NCI-H345 (cell line): ENCODE results near the gene AGPAT2.
"Not testable (repeated sequence)": the region's sequence is repeated elsewhere in the genome, so short reads cannot be mapped to it uniquely, and the experiment has no call there.

Experiments used
- DNase-seq: peaks from one replicate; lab custom pipeline; 2025; lab: John Stamatoyannopoulos, UW

The AGPAT2 gene

DNA sequence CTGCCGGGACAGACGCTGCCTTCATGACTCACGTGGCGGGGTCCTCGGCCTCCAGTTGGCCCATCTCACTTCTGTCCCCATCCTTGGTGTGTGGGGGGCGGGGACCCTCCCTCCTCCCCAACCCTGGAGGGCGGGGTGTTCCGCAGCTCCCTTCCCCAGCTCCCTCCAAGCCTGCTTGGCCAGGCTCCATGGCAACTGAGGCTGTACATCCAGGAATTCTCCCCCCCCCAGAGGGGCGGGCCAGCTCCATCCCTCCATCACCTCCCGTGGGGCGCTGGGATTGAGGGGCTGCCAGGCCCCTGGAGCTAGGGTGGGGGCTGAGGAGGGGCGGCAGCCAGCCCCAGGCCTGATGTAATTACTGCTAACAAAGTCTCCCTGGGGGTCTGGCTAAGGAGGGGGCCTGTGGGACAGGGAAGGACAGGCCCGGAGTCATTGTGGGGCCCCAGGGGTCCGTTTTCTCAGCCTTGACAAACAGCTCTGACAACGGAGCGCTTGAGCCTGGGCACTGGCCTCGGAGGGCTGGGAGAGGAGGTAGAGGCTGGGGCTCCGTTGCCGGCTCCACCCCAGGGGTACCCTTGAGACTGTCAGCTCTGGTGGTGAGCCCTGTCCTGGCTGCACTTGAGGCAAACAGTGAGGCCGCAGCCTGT lies 33.1 kb upstream of the AGPAT2 start:
- DNase-seq, result peak; percentile 49

DNA sequence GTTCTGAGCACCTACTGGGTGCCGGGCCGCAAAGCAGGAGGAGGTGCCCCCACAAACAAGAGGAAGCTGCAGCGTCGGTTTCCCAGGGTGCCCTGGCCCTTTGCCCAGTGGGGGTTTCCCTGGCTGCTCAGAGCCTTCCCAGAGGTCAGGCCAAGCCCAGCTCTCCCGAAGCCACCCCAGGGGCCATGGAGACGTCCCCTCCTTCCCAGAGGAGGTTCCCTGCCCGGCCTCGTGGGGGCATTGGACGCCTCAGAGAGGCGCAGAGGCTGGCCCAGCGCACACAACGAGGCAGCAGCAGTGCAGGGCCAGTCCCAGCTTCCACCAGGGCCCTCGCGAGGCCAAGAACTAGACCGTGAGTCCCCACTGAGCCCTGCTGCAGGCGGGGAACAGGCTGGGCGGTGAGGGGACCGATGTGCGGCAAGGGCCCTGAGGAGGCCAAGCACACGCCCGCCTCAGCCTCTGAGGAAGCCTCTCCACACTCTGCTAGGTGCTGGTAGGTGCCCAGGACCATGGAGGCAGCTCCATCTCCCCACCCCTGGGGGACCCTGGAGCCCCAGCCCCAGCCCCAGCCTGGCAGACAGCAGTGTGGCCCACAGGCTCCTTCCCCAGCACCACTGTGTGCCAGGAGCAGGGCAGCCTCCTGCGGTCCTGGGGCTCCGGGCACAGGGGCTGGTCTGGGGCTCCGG lies 32.1 kb upstream of the AGPAT2 start:
- no peak for DNase-seq

DNA sequence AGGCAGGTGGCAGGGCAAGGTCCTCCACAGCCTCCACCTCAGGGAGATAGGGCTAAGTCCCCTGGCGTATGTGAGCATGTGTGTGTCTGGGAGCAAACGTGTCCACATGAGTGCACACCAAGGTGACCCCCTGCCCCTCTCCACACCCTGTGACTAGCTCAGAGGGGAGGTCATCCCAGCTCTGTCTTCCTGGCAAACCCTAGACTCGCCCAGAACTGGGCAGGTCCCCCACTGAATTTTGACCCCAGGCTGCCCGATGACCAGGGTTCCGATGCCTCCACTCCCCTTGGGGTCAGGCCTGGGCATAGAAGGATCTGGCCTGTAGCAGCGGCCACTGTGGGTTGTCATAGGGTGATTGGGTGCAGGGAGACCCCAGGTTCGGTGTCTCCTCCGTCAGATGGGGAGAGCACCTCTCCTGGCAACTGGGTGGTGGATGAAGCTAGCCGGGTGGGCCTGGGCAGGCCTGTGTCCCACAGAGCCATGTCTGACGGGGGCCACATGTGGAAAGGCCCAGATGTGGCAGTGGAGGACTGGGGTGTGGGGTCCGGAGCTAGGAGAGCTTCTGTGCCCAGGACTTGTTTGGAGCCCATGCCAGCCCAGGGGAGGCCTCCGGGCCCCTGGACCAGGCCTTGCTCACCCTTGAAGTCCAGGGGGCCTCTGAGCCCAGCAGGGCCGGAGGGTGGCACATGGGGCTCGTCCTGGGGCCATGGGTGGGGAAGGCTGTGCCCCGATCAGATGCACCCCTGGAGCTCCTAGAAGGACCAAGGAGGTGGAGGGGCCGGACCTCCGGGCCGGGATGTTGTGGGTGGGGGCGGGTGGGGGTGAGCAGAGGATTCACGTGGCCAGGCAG lies 31.3 kb upstream of the AGPAT2 start:
- DNase-seq, result no peak

DNA sequence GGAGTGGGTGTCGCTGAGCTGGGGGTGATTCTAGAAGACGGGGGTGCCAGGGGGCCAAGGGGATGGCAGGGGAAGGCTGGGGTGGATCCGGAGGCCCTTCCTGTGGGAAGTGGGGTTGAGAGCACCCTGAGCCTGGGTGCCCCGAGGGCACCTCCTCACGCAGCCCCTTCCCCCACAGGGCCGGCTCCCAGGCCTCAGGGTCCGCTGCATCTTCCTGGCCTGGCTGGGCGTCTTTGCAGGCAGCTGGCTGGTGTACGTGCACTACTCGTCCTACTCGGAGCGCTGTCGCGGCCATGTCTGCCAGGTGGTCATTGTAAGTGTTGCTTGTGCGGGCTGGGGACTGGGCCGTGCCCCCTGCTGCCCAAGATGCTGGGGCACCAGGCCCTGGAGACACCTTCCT lies 30.1 kb upstream of the AGPAT2 start:
- no peak for DNase-seq

DNA sequence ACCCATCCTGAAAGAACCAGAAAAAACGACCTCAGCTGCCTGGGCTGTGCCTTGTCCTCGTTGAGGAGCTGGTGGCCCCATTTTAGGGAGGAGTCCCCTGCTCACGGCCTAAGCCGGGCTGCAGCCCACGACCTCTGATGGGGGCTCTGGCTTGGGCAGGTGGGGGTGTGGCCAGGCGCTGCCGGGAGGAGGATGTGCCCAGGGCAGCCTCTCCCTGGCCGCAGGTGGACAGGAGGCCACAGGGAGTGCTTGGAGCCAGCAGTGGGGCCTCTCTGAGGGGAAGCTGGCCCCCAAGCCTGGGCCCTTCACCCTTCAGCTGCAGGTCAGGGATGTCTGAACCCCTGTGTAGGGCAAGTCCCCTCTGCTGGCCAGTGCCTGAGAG lies 27.6 kb upstream of the AGPAT2 start:
- DNase-seq, result no peak

DNA sequence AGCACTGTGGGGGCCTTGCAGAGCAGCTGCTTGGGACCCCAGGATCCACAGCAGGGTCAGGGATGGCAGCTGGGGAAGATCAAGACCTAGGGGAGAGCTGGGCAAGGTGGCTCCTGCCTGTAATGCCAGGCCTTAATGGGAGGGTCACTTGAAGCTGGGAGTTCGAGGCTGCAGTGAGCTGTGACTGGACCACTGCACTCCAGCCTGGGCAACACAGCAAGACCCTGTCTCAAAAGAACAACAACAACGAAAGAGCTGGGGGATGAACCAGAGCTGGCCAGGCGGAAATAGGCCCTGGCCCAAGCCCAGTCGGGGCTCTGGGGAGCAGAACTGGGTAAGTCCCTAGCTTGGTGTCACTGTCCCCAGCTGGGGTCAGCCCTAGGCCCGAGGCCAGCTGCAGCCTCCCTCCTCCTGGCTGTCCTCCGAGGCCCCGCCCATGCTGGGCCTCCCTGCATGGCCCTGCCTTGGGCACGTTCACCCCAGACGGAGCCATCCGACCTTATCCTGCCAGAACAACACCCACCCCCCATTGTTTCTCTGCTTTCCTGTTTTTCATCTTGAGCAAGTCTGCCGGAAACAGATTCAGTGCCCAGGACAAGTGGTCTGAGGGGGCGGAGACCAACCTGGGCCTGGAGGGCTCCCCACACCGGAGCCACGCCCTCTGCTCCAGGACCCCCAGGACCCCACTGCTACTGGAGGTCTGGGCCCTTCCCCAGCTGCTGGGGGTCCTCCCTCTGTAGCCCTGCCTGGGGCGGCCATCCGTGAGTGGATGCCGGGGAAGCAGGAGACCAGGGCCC lies 27.0 kb upstream of the AGPAT2 start:
- no peak for DNase-seq

DNA sequence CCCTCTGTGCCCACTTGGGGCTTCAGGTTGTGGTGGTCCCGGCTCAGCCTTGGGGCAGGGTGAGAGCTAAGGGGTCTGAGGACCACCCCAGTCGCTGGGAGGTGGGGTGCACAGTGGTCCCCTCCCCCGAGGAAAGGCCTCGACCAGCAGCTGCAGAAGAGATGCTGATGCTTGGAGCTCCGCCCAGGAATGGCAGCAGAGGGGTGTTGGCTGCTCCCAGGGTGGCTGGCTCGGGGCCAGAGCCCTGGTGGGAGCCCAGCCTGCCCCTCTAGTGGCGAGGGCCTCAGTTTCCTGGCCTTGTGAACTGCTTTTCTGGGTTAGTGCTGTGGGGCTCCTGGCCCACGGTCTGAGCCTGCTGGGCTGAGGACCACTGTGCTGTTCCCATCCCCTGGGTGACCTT lies 26.3 kb upstream of the AGPAT2 start:
- peak; percentile 63 for DNase-seq

DNA sequence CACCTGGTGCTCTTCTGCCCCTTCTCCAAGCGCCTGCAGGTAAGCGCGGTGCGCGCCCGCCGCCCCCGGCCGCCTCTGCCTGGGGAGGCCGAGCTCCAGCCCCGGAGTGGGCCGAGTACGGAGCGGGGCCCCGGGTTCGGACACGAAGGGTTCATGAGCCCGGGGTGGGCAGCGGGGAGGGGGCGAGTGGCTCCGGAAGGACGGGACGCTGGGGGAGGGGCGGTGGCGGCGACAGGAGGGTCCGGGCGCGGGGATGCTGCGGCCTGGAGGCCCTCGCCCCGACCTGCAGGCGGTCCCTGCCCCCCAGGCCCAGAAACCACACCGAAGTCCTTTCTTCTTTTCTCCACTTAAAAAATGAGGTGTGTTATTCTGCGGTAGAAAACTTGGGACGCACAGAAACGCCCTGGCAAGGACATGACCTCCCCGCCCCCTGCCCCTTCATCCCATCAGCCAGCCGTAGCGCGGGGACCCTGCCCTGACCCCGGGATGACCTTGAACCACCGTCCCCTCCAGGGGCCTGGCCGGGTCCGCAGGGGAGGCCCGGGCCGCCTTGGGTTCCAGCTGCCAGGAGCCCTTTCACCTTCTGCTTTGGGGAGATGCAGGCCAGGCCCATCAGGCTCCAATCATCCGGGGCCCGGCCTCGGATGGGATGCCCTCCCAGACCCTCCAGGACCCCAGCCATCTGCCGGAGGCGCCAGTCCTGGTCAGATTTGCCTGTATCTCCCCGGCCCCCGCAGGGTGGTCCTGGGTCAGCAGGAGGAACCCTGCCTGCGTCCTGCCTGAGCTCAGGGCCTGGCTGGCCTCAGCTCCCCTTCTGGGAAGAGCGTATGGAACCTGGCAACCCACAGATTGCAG lies 25.7 kb upstream of the AGPAT2 start:
- DNase-seq, result no peak

DNA sequence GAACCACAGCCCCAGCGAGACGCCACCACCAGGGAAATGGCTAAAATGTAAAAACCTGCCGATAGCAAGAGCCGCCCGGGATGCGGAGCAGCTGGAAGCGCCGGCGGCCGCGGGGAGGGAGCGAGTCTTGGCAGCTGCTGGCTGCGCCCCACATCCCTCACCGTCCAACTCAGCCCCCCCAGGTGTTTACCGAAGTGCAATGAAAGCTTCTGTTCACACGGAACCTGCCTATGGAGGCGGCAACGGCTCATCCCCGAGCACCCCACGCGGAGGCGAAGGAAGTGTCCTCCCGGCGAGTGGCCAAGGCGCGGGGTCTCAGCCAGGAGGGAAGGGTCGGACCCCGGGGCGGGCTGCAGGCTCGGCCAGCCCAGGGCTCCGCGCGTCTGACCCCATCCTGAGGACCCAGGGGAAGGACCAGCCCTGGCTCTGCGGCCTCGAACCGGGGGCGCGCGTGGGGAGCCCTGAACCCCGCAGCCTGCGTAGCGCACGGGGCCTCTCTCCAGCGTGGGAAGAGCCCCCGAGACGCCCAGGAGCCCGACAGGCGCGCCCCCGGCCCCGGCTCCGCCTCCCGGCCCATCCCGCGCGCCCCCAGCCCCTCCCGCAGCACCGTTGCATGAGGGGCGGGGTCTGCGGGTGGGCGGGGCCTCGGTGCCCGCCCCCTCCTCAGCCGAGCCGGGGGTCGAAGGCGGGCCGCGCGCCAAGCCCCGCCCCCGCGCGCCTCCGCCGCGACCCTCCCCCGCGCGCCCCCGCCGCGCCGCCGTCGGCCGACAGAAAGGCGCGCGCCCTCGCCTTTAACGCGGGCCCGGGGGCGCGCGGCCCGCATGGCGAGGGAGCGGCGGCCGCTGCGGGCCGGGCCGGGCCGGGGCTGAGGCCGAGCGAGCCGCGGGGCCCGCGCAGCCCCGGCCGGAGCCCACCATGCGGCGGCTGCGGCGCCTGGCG lies 24.8 kb upstream of the AGPAT2 start, which contains the start of gene DIPK1B:
Gene DIPK1B, plus strand, starts transcription at position 822 of the 939 bp plus-strand sequence. Its CDS starts 94 bp downstream, at position 916.
- peak; percentile 85 for DNase-seq

DNA sequence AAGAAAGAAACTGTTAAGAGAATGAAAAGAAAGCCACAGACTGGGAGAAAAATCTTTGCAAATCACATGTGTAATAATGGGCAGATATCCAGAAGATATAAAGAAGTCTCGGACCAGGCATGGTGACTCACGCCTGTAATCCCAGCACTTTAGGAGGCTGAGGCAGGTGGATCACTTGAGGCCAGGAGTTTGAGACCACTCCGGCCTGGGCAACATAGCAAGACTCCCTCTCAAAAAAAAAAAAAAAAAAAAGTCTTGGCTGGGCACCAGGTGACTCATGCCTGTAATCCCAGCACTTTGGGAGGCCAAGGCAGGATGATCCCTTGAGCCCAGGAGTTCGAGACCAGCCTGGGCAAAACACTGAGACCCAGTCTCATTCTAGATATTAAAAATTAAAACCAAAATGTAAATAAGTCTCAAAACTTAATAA lies 24.0 kb upstream of the AGPAT2 start:
- not testable (repeated sequence) for DNase-seq

DNA sequence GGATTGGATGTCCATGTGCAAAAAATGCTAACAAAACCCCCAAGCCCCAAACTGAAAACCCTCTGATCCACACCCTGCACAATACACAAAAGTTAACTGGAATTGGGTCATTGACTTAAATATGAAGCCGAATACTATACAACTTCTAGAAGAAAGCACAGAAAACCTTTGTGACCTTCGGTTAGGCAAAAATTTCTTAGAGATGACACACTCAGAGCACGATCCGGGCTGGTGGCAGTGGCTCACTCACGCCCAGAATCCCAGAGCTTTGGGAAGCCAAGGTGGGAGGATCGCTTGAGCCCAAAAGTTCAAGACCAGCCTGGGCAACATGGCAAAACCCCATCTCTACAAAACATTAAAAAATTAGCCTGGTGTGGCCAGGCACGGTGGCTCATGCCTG lies 23.3 kb upstream of the AGPAT2 start:
- DNase-seq, result no peak

DNA sequence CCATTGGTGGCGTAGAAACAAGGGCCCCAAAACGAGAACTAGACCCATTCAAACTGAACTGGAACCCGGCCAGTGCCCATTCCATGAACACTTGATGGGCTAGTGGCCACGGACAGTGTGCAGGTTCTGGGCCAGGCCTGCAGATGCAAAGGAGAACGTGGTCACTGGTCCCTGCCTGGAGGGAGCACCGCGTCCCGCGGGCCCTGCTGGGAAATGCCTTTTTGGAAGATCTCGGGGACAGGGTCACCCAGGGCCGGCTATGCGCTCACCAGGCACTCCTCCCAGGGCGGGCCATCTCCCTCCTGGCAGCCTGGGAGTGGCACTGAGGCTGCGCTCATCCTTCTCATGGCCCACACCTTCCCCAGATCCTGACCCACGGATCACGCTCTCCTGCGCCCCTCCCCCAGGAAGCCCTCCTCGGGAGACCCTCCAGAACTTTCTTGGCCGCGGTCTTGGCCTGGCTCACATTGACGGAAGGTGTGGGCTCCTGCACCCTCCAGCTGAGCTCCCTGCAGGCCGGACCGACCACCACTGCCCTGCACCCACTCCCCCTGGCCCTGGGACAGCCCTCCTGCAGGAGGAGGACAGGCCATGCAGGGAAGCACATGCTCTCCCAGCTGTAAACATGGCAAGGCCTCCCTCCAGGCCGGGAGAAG lies 22.3 kb upstream of the AGPAT2 start:
- no peak for DNase-seq

DNA sequence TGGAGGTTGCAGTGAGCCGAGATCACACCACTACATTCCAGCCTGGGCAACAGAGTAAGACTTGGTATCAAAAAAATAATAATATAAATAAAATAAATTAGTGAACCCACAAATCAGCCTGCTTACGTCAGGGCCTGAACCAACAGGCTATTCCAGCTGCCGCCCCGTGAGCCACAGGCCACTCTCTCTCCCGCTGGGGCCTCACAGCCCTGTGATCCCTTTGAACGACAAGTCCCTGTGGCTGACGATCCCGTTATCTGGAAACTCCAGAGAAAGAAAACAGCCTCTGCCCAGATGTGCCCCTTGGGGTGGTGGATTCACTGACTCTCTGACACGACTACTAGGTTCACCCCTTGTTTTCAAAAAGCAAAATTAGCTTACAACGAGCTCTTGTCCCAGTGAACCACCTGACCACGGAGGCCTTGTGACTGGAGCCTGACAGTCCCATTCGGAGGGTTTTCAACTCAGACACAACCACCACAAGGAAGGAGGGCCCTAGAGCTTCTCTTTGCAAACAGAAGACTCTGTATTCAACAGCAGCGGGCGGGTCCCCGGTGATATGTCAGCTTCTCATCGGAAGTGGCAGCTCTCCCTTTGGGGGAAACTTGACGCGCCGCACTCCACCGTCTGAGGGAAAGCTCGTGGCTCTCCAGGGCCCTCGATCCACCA lies 20.7 kb upstream of the AGPAT2 start:
- no peak for DNase-seq

DNA sequence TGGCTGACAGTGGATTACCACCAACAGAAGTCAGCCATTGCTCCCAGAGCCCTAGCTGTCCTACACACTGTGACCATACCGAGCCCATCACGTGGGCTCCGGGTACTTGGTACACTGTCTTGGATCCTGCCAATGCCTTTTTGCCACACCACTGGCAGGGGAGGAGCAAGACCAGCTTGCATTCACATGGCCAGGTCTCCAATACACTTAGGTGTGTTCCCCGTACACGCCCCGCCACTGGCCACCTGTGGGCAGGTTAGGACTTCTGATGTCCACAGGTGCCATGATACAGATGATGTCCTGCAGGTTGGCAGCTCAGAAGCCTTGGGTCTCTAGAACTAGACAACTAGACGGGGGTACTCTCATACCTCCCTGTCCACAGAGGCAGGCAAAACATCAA lies 19.8 kb upstream of the AGPAT2 start:
- DNase-seq, result no peak

DNA sequence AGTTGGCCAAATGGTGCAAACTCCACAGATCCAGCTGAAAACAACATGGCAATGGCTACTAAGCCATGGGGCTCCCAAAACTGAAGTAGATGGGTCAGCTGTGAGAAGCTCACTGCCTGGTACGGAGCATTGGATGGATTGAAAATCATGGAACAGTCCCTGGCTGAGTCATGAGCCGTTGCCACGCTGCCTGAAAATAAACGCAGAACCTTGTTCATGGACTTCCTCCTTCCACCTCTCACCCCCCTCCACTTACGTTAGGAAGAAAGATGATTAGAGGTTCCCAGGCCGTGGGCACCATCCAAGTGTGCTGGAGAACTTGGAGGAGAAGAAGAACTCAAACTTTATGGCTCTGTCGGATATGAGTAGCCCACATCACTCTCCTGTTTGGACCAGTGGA lies 18.3 kb upstream of the AGPAT2 start:
- DNase-seq, result no peak

DNA sequence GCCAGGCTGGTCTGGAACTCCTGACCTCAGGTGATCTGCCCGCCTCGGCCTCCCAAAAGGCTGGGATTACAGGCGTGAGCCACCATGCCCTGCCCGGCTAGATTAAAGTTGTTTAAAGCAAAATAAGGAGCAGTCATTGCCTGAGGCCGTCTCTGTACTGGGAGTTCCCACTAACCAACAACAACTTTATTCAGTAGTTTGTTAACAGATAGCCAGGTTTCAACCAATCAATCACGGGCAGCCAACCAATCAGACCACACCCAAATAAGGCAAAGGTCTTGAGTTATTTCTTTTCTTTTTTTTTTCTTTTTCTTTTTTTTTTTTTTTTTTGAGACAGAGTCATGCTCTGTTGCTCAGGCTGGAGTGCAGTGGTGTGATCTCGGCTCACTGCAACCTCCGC lies 17.5 kb upstream of the AGPAT2 start:
- DNase-seq, result not testable (repeated sequence)

DNA sequence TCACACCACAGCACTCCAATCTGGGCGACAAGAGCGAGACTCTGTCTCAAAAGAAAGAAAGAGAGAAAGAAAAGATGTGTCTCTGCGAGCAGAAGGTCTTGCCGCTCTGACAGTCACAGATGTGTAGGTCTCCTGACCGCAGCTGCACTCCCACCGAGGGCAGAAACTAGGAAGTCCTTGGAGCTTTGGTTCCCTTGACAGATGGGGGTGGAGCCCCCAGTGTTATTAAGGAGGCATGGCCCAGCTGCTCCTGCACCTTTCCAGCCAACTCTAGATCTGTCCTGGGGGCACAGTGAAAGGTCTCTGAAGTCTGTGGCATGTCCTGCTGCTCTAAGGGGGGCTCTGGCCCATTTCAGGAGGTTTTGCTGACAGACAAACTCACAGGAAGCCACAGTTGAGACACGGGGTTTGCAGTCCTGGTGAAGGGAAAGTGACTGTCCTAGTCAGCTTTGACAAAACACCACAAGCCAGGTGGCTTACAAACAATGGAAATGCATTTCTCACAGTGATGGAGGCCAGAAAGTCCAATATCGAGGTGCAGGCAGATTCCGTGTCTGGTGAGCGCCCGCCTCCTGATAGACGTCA lies 16.1 kb upstream of the AGPAT2 start:
- no peak for DNase-seq

DNA sequence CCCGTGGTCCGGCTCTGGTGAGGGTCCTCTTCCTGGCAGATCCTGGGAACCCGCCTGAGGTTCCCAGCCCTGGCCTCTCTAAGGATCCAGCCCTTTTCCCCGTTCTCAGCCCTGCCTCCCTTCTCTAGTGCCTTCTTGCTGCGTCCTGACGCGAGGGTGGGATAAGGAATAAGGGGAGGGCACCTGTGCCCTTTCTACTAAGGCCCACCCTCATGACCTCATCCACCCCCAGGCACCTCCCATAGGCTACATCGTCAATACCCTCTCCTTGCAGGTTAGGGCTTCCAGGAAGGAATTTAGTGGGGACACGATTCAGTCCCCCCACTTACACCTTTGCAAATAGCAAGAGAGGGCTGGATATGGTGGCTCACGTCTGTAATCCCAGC lies 14.4 kb upstream of the AGPAT2 start:
- DNase-seq, result no peak
